Ectodermal cell (in vitro differentiated cells): ENCODE results near the gene RPP30.
A peak's percentile ranks its signal among the peaks of the same experiment; 100 is the strongest.
"Not testable (repeated sequence)": the region's sequence is repeated elsewhere in the genome, so short reads cannot be mapped to it uniquely, and the experiment has no call there.

Experiments
- H3K27ac ChIP-seq: 2 replicates; pipeline ENCODE4 v1.7.0; 2013; ENCODE audit warnings: mild to moderate bottlenecking, low read depth, low read length; ENCODE audit not compliant: insufficient read depth, poor library complexity, severe bottlenecking
- H3K27me3 ChIP-seq: 2 replicates; pipeline ENCODE4 v1.7.0; 2013; ENCODE audit warnings: mild to moderate bottlenecking, low read length; ENCODE audit not compliant: insufficient read depth, control insufficient read depth, poor library complexity, severe bottlenecking
- H3K36me3 ChIP-seq: one replicate; pipeline ENCODE4 v1.7.0; 2013; ENCODE audit warnings: low read length; ENCODE audit not compliant: control insufficient read depth, insufficient read depth
- H3K4me1 ChIP-seq: one replicate; pipeline ENCODE4 v1.7.0; 2013; ENCODE audit warnings: low read length; ENCODE audit not compliant: control insufficient read depth, insufficient read depth
- H3K4me3 ChIP-seq: 2 replicates; pipeline ENCODE4 v1.7.0; 2013; ENCODE audit warnings: low read depth, low read length, control low read depth; ENCODE audit not compliant: insufficient read depth
- H3K9me3 ChIP-seq: 2 replicates; pipeline ENCODE4 v1.7.0; 2013; ENCODE audit warnings: mild to moderate bottlenecking, low read length, moderate library complexity; ENCODE audit not compliant: control insufficient read depth
- WGBS, 2 experiments: methylation state at CpG; one replicate each; pipeline ENCODE4 v1.1.7; 2013; ENCODE audit warnings: missing lambda C conversion rate in 2 of 2; 5-methylcytosine and 5-hydroxymethylcytosine counted together

RPP30 gene

DNA sequence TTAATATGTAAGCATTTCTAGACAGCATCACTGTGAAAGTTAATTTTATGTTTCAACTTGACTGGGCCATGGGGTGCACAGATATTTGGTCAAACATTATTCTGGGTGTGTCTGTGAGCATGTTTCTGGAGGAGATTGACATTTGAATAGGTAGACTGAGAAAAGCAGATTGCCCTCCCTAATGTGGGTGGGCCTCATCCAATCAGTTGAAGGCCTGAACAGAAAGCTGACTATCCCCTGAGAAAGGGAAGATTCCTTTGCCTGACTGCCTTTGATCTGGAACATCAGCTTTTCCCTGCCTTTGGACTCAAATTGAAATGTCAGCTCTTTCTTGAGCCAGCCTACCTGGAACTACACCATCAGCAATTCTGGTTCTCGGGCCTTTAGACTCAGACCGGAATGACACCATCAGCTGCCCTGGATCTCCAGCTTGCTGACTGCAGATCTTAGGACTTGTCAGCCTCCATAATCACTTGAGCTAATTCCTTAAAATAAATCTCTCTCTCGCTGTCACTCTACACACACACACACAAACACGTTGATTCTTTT lies 5.7 kb upstream of the RPP30 start:
- H3K36me3 ChIP-seq = no peaks in the 10 kb centered on the region
- no peaks in the 10 kb centered on the region for H3K4me1 ChIP-seq
- H3K9me3 ChIP-seq = peaks cover 2% of the 10 kb centered on the region
- no peak overlapping the region for H3K27ac ChIP-seq
- H3K4me3 ChIP-seq = no peak overlapping the region
- no peaks in the 10 kb centered on the region for H3K27me3 ChIP-seq
- 92 to 94% methylated on average over 4 of the region's 4 CpGs for WGBS, 2 experiments

DNA sequence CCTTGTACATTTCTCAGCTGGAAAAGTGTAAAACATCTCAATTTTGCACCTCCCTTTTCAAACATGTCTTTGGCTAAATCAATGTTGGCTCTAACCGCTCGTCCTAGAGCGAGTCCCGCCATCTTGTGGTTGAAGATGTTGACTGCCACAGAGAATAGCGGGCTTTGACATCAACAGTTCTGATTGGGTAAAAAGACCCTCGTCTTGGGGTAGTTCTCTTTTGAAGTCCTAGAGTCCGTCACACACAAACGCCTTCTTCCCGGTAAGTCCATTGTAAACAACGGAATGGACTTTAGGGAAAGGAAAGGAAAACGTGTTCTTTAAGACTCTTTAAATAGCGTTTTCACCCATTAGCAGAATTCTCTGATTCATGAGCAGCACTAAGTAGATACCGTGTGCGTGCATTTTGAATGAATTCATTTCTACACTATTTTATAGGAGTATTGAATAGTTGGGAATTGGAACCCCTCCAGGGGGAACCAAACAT lies 452 bp upstream of the RPP30 start:
- no peak overlapping the region for H3K27ac ChIP-seq
- 3 to 4% methylated on average over 10 to 14 of the region's 14 CpGs for WGBS, 2 experiments
- peaks cover 6% of the 10 kb centered on the region for H3K4me1 ChIP-seq
- peak overlapping the region; percentile 93 for H3K4me3 ChIP-seq
- H3K27me3 ChIP-seq = no peaks in the 10 kb centered on the region
- peaks cover 10% of the 10 kb centered on the region for H3K36me3 ChIP-seq
- peaks cover 2% of the 10 kb centered on the region for H3K9me3 ChIP-seq

DNA sequence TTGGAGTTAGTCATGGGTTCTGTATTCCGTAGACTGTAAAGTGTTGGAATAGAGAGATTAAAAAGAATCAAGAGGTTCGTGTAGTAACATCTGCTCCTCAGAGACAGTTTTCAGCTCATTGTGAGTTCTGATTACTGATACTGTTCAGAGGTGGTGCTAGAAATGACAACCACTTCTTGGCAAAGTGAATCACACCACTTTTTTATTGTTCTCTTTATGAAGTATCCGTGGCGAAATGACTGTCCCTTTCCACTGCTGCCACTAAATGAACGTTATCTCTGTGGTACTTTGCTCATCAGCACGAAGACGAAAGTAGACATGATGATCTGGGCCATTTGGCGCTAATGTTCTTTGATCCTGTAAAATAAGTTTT lies 860 bp downstream of the RPP30 start:
- H3K36me3 ChIP-seq = peaks cover 18% of the 10 kb centered on the region
- H3K4me3 ChIP-seq = peak overlapping the region; percentile 93
- no peaks in the 10 kb centered on the region for H3K27me3 ChIP-seq
- peaks cover 2% of the 10 kb centered on the region for H3K9me3 ChIP-seq
- 54 to 61% methylated on average over 8 of the region's 8 CpGs for WGBS, 2 experiments
- no peak overlapping the region for H3K27ac ChIP-seq
- peaks cover 6% of the 10 kb centered on the region for H3K4me1 ChIP-seq

- Histone ChIP-seq H3K36me3 (peaks cover 27% of the 10 kb centered on the region), H3K27me3 (no peaks in the 10 kb centered on the region), H3K27ac (no peak overlapping the region), H3K4me3 (no peak overlapping the region), H3K9me3 (no peaks in the 10 kb centered on the region), H3K4me1 (no peaks in the 10 kb centered on the region)
- WGBS, 2 experiments = 94% methylated on average over 2 of the region's 2 CpGs
Measured at GRCh38 chr10:90879062-90879461, 7.3 kb downstream of the RPP30 start.

GRCh38 chr10:90880059-90880719 lies 8.4 kb downstream of the RPP30 start:
- H3K4me1 ChIP-seq, H3K27ac ChIP-seq, H3K4me3 ChIP-seq, H3K9me3 ChIP-seq, H3K27me3 ChIP-seq: not testable (repeated sequence)
- WGBS, 2 experiments = 87 to 89% methylated on average over 7 to 8 of the region's 8 CpGs
- H3K36me3 ChIP-seq = peaks cover 28% of the 10 kb centered on the region

DNA sequence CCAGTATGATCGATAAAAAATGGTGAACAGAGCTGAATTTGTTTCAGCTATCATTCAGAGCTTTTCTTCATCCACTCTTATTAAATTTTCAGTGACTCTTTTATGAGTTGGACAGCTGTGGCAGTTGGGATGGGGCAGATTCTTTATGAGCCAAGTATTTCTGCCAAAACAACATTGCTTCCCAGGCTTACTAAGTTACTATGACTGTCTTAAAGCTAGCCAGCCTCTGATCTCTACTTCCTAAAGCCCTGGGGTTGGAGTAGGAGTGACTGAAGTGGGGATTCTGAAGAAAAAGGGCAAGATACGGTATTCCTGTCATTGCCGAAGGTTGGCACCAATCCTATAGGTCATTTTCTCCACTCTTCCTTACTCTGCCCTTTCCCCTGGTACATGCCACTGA lies 12.7 kb downstream of the RPP30 start:
- Histone ChIP-seq H3K27ac (no peak overlapping the region), H3K36me3 (peaks cover 38% of the 10 kb centered on the region), H3K4me1 (no peaks in the 10 kb centered on the region), H3K4me3 (no peak overlapping the region), H3K27me3 (no peaks in the 10 kb centered on the region), H3K9me3 (no peaks in the 10 kb centered on the region)
- 94 to 98% methylated on average over 2 to 3 of the region's 3 CpGs for WGBS, 2 experiments

DNA sequence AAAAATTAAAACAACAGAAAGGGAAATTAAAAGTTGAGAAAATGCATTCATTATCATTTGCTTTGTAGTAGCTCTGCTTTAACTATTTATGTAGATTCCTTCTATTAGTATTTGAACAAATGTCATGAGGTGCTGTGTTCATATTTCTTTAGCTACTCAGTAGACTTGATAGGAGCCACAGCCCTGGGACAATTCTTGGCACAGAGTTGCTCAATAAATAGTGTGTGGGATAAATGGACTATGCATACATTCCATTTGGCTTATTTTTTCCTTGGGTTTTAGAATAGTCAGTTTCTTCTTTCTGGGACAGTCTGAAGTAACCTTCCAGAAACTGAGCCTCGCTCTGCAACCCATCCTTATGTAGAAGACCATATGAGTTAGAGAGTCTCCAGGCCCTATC lies 13.4 kb downstream of the RPP30 start:
- no peak overlapping the region for H3K4me3 ChIP-seq
- 82 to 87% methylated on average over 1 of the region's 1 CpG for WGBS, 2 experiments
- no peak overlapping the region for H3K27ac ChIP-seq

DNA sequence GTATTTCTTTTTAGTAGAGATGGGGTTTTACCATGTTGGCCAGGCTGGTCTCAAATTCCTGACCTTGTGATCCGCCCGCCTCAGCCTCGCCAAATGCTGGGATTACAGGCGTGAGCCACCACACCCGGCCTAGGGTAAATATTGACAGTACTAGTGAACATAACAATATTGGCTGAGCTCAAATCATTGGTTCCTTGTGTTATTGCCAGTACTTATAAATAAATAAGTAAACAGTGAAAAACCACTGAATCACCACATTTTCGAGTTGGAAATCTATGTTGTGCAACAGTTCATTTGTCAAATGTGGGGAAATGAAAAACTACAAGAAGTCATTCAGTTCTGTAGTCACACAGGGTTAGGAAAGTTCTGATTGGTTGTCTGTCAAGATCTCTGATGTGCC lies 15.8 kb downstream of the RPP30 start:
- peaks cover 45% of the 10 kb centered on the region for H3K36me3 ChIP-seq
- H3K4me3 ChIP-seq = no peak overlapping the region
- no peaks in the 10 kb centered on the region for H3K27me3 ChIP-seq
- H3K27ac ChIP-seq = no peak overlapping the region
- no peaks in the 10 kb centered on the region for H3K4me1 ChIP-seq
- no peaks in the 10 kb centered on the region for H3K9me3 ChIP-seq
- WGBS, 2 experiments = 89 to 94% methylated on average over 6 of the region's 6 CpGs

More for the DNA sequence above, 13.4 kb downstream of the RPP30 start:
- H3K27me3 ChIP-seq = no peaks in the 10 kb centered on the region
- peaks cover 36% of the 10 kb centered on the region for H3K36me3 ChIP-seq
- no peaks in the 10 kb centered on the region for H3K9me3 ChIP-seq
- no peaks in the 10 kb centered on the region for H3K4me1 ChIP-seq

DNA sequence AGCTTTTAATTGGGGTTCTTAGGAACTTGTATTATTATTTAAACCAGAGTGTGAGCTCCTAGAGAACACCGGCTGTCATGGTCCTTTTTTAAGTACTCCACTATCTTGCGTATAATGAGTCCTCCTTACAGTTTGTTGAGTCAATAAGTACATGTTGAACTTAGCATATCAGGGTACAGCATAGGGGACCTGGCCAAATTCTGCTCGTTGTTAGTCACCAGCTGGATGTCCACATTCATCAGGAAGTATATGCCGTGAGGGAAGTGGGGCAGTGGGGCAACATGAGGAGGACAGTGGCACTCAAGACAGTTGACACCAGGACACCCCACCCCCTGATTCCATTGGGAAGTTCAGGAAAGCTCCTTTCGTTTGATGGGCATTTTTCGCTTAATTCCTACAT lies 16.6 kb downstream of the RPP30 start:
- 94 to 95% methylated on average over 6 of the region's 6 CpGs for WGBS, 2 experiments
- Histone ChIP-seq H3K4me3 (no peak overlapping the region), H3K27me3 (no peaks in the 10 kb centered on the region), H3K36me3 (peaks cover 45% of the 10 kb centered on the region), H3K4me1 (no peaks in the 10 kb centered on the region), H3K27ac (no peak overlapping the region), H3K9me3 (no peaks in the 10 kb centered on the region)

DNA sequence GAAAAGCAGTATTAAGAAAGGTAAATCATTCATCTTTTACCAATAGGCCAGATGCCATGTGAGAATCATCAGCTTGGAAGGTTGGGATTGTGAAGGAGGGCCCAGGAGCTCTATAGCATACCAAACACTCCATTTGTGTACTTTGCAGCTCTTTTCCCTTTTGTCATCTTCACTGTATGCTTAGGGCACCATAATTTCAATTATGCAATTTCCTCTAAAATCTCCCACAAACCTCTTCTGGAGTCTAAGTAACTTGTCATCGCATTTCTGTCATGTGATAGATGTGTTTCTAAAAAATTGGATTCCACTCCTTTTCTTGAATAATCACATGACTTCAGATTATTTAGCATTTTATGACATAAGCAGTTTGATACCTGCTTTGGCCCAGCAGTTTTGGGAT lies 17.9 kb downstream of the RPP30 start:
- peaks cover 48% of the 10 kb centered on the region for H3K36me3 ChIP-seq

More for the DNA sequence above, 17.9 kb downstream of the RPP30 start:
- 88% methylated on average over 1 of the region's 1 CpG; no CpG with 5 or more reads in 1 of the 2 experiments for WGBS, 2 experiments
- no peak overlapping the region for H3K27ac ChIP-seq
- no peaks in the 10 kb centered on the region for H3K4me1 ChIP-seq
- H3K4me3 ChIP-seq = no peak overlapping the region
- H3K9me3 ChIP-seq = no peaks in the 10 kb centered on the region
- H3K27me3 ChIP-seq = no peaks in the 10 kb centered on the region
